CD4-positive, CD25-positive, alpha-beta regulatory T cell (primary cell): ENCODE results near the gene AXDND1. TPM values are rescaled to one million over a fixed set of nuclear protein-coding genes. Genes with fewer than 3 reads are reported as not detected.

Experiments used
- ATAC-seq, 2 donors: fragments of 150-1000 bp; cut with Tn5 transposase; one replicate each; pipeline ENCODE4 v1.10.0; 2021; ENCODE audit warnings: low read depth in 2 of 2, moderate number of reproducible peaks in 2 of 2, moderate library complexity in 1 of 2
- DNase-seq, 3 donors: peaks; one replicate each; pipeline versions ENCODE4 v3.0.0 to v3.0.0-alpha.2; 2012 to 2022; ENCODE audit warnings: mixed read lengths in 1 of 3
- H3K27ac ChIP-seq: one replicate; pipeline ENCODE4 v1.7.0; 2013; ENCODE audit warnings: mild to moderate bottlenecking, low read length; ENCODE audit not compliant: insufficient read depth, poor library complexity, severe bottlenecking
- H3K27me3 ChIP-seq: one replicate; pipeline ENCODE4 v1.7.0; 2013; ENCODE audit warnings: low read length; ENCODE audit not compliant: control insufficient read depth, insufficient read depth
- H3K36me3 ChIP-seq: one replicate; pipeline ENCODE4 v1.7.0; 2013; ENCODE audit warnings: mild to moderate bottlenecking, low read length, moderate library complexity; ENCODE audit not compliant: control insufficient read depth, insufficient read depth
- H3K4me1 ChIP-seq: 2 replicates; pipeline ENCODE4 v1.7.0; 2013; ENCODE audit warnings: mild to moderate bottlenecking, low read length; ENCODE audit not compliant: insufficient read depth, control insufficient read depth, poor library complexity, severe bottlenecking
- H3K4me3 ChIP-seq: one replicate; pipeline ENCODE4 v1.7.0; 2013; ENCODE audit warnings: low read depth, mild to moderate bottlenecking, low read length, moderate library complexity
- H3K9me3 ChIP-seq, 2 experiments: 1 replicate in 1 of 2; 2 replicates in 1 of 2; pipeline ENCODE4 v1.7.0; 2013; ENCODE audit warnings: low read length in 2 of 2, mild to moderate bottlenecking in 1 of 2, moderate library complexity in 1 of 2; ENCODE audit not compliant: control insufficient read depth in 2 of 2
- H3K27ac Mint-ChIP-seq, 3 donors: one replicate each; pipeline ENCODE4 v1.8.0; 2020 to 2022; ENCODE audit warnings: mild to moderate bottlenecking in 3 of 3, mixed read lengths in 3 of 3, moderate library complexity in 2 of 3
- H3K27me3 Mint-ChIP-seq: one replicate; pipeline ENCODE4 v1.8.0; 2022; ENCODE audit warnings: mild to moderate bottlenecking, mixed read lengths
- H3K36me3 Mint-ChIP-seq: one replicate; pipeline ENCODE4 v1.8.0; 2020; ENCODE audit warnings: mixed read lengths
- H3K4me1 Mint-ChIP-seq, 4 donors: one replicate each; pipeline ENCODE4 v1.8.0; 2020 to 2022; ENCODE audit warnings: mixed read lengths in 4 of 4, mild to moderate bottlenecking in 1 of 4
- H3K4me3 Mint-ChIP-seq, 4 donors: one replicate each; pipeline ENCODE4 v1.8.0; 2020 to 2022; ENCODE audit warnings: mild to moderate bottlenecking in 4 of 4, mixed read lengths in 4 of 4, moderate library complexity in 3 of 4
- H3K9me3 Mint-ChIP-seq, 7 donors: one replicate each; pipeline ENCODE4 v1.8.0; 2020 to 2022; ENCODE audit warnings: mixed read lengths in 7 of 7, mild to moderate bottlenecking in 3 of 7, moderate library complexity in 2 of 7
- polyA plus RNA-seq, 4 donors: library from polyadenylated mRNA; unstranded; fragments of 300-500 nt; fragmentation: Illumina TruSeq; gene quantifications; one replicate each; pipeline ENCODE4 v1.2.3, GENCODE V29; 2021
- total RNA-seq: library from RNA; stranded (reverse); gene quantifications from one replicate; pipeline ENCODE4 v1.2.3, GENCODE V29; 2022

Gene AXDND1, protein sequence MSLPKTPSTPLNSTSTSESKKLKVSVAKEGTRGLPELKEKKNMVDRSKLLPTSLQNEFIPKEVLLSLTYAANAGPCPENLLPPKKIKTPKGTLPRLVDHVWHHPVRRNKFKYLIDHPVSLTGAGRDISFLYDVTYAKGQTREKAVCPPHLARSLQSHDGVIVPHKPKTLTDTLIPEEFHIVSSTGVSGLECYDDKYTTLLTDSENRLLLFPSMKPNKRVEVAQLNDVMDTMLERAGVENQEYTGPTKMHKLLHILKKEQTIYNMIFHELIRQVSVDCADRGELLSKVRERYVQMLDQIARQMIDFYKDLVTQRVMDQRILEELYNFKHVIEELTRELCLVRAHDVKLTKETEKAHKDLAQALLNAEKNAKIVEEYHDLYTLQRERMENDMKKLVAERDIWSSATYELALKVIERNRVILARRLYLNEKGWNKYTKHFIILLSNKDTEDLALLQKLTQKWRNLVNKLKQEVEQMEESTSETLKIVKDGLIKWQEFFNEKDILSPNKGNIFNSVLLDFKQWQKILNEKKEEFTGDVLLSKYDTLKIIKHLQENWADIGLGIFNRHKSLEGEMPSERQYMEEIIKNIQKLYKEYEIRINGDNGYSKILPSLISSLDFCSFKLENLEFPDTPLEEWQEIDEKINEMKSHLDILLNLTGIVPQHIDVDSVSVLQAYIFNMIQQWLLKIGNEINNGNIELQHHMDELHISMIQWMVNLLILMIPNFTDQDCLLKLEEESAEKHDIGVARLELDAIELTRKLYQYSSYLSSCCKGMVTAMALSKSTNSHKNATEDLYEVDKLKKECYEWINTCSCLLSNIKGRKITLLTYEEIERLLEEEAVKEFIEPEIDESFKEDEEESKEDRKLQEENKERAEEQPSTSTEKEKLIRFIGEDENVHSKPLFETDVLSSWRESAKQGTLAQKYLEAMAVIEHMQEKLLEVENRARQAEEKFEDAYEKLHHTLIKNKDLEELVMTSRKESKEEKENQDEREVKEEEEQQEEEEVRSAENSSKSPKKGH
- not detected for total RNA-seq
- polyA plus RNA-seq, result not detected

DNA sequence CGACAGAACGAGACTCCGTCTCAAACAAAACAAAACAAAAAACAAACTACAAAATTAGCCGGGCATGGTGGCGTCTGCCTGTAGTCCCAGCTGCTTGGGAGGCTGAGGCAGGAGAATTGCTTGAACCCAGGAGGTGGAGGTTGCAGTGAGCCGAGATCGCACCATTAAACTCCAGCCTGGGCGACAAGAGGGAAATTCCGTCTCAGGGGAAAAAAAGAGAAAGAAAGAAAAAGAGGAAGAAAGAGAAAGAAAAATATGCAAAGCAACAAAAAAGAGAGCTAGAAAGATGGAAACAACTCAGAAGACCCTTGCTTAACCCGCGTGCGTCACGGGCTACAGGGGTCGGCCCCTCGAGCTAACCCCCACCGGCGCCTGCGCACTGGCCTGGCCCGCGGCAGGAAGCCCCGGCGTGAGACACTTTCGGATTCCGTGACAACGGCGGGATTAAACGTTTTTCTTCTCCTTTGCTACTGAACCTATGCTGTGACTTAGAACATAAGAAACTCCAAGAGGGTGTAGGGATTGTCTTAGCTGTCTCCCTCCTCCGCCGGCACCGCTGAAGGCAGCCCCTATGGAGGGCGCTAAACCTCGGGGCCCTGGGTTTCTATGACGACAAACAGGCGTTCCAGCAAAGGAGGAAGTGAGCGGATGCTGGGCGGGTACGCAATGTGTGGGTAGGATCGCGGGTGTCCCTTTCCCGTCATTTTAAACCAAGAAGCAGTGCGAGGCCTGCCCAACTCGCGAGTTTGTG, at the start of gene AXDND1:
Gene AXDND1 (plus strand): TSS at position 630 of the 751 bp plus-strand sequence. CDS start 539 bp downstream, outside the sequence.
- Histone ChIP-seq H3K9me3 (no peaks in the 10 kb centered on the region), H3K4me3 (peak within 1 kb of the TSS; percentile 88)

DNA sequence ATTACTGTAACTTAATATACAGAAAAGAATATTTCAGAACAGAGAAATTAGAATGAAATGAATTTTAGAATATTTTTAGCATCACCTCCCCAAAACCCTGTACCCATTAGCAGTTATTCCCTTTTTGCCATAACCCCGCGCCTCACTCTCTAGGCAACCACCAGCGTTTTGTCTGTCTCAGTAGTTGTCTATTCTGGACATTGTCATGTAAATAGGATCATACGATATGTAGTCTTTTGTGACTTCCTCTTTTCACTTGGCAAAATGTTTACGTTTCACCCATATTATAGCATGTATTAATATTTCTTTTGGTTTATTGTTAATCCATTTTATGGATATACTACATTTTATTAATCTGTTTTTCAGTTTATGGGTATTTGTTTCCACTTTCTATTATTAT, 47.3 kb upstream of the AXDND1 start:
- DNase-seq (no peak), ATAC-seq (no peak)
- Histone ChIP-seq H3K27ac (no peak overlapping the region), H3K36me3 (peaks cover 26% of the 10 kb centered on the region), H3K27me3 (no peaks in the 10 kb centered on the region), H3K9me3 (no peaks in the 10 kb centered on the region), H3K4me3 (no peak overlapping the region), H3K4me1 (peaks cover 2% of the 10 kb centered on the region)
- H3K9me3 Mint-ChIP-seq, result peaks cover 0 to 4% (median 0%) of the 10 kb centered on the region in 7 donors
- peaks cover 46% of the 10 kb centered on the region for H3K36me3 Mint-ChIP-seq
- peak overlapping the region in 1 of 4 donors; percentile 21 for H3K4me3 Mint-ChIP-seq
- peaks cover 40 to 69% (median 52%) of the 10 kb centered on the region in 4 donors for H3K4me1 Mint-ChIP-seq
- H3K27ac Mint-ChIP-seq, result peak overlapping the region in 2 of 3 donors; percentile 21 to 49
- no peaks in the 10 kb centered on the region for H3K27me3 Mint-ChIP-seq

More for the DNA sequence above, at the start of gene AXDND1:
- Histone ChIP-seq H3K27me3 (no peaks in the 10 kb centered on the region), H3K27ac (peak within 1 kb of the TSS; percentile 98), H3K36me3 (no peaks in the 10 kb centered on the region), H3K4me1 (peaks cover 8% of the 10 kb centered on the region)
- ATAC-seq, result peak; percentile 93
- Mint-ChIP-seq H3K4me1 (peaks cover 3 to 15% (median 9%) of the 10 kb centered on the region in 4 donors), H3K27ac (peak within 1 kb of the TSS; percentile 99 to 100 (median 99)), H3K9me3 (no peaks in the 10 kb centered on the region), H3K27me3 (peaks cover 30% of the 10 kb centered on the region), H3K4me3 (peak within 1 kb of the TSS; percentile 94 to 99 (median 95)), H3K36me3 (peaks cover 3% of the 10 kb centered on the region)
- DNase-seq, result peak; percentile 81 to 94 (median 93)

DNA sequence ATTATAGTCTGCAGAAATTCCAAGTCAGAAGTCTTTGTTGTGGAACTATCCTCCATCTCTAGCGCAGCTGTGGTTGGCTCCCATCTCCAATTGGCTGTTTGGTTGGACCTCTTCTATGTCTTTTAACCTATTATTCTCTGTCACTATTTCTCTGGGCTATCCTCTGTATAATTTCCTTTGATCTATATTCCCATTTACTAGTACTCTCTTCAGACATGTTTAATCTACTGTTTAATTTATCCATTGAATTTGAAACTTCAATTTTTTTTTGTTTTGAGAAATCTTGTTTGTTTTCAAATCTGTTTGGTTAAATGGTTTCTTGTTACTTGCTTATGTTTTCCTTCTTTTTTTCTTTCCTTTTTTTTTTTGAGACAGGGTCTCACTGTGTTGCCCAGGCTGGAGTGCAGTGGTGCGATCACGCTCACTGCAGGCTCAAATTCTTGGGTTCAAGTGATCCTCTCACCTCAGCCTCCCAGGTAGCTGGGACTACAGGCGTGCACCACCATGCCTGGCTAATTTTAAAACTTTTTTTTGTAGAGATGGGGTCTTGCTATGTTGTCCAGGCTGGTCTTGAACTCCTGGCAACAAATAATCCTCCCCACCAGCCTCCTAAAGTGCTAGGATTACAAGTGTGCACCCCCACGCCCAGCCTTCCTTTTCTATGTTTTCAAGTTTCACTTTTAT, 44.1 kb upstream of the AXDND1 start:
- peaks cover 37% of the 10 kb centered on the region for H3K36me3 ChIP-seq
- no peaks in the 10 kb centered on the region for H3K27me3 Mint-ChIP-seq

DNA sequence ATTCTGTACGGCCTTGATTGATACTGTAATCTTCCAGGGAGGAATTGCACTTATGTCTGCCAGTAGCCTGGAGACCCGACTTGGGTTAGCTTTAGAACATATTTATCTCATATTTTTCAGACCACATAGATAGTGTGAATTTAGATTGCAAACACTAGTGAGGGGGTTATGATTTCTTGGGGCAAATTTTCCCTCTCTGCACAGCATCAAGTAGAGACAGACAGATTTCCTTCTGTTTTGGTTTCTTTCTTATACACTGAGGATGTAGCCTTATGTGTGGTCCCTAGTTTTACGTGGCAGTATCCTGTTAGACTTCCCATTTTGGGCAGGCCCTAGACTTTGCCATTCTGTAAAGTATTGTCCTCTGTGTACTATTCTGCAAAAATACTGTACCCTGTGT, 43.2 kb upstream of the AXDND1 start:
- Mint-ChIP-seq H3K27me3 (no peaks in the 10 kb centered on the region), H3K4me1 (peaks cover 26 to 45% (median 39%) of the 10 kb centered on the region in 4 donors), H3K27ac (no peak overlapping the region), H3K4me3 (no peak overlapping the region), H3K9me3 (peaks cover 0 to 4% (median 0%) of the 10 kb centered on the region in 7 donors), H3K36me3 (peaks cover 45% of the 10 kb centered on the region)
- Histone ChIP-seq H3K9me3 (no peaks in the 10 kb centered on the region), H3K36me3 (peaks cover 43% of the 10 kb centered on the region), H3K27ac (no peak overlapping the region), H3K27me3 (no peaks in the 10 kb centered on the region), H3K4me3 (no peak overlapping the region), H3K4me1 (no peaks in the 10 kb centered on the region)
- ATAC-seq (no peak), DNase-seq (no peak)

More for the DNA sequence above, 44.1 kb upstream of the AXDND1 start:
- no peak overlapping the region for H3K27ac ChIP-seq
- Mint-ChIP-seq H3K9me3 (peaks cover 0 to 4% (median 0%) of the 10 kb centered on the region in 7 donors), H3K4me3 (peak overlapping the region in 1 of 4 donors; percentile 6), H3K36me3 (peaks cover 45% of the 10 kb centered on the region), H3K4me1 (peaks cover 30 to 53% (median 40%) of the 10 kb centered on the region in 4 donors), H3K27ac (peak overlapping the region in 1 of 3 donors; percentile 10)
- ATAC-seq (no peak), DNase-seq (no peak)
- no peaks in the 10 kb centered on the region for H3K27me3 ChIP-seq
- H3K4me1 ChIP-seq, result peaks cover 2% of the 10 kb centered on the region
- H3K4me3 ChIP-seq, result no peak overlapping the region
- no peaks in the 10 kb centered on the region for H3K9me3 ChIP-seq

DNA sequence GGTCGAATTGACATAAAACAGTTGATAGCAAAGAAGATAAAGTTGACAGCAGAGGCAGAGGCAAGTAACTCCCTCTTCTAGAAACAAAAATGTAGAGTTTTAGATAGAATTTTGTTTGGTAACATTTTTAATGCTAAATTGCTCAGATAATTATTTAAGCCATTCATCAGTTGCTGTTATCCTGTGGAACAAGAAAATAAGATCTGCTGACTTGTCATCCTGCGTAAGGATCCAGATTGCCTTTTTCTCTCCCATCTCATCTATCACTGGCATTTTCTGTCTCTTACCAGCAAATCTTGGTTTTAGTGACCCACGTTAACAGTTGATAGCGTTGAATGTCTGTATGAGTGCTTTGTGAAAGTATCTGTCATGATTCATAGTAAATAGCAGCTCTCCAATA, 42.3 kb upstream of the AXDND1 start:
- H3K27me3 Mint-ChIP-seq, result no peaks in the 10 kb centered on the region
- H3K27ac Mint-ChIP-seq, result peak overlapping the region in 1 of 3 donors; percentile 36
- Histone ChIP-seq H3K27me3 (no peaks in the 10 kb centered on the region), H3K4me1 (no peaks in the 10 kb centered on the region), H3K4me3 (no peak overlapping the region), H3K9me3 (no peaks in the 10 kb centered on the region), H3K36me3 (peaks cover 43% of the 10 kb centered on the region), H3K27ac (no peak overlapping the region)
- peaks cover 0 to 4% (median 0%) of the 10 kb centered on the region in 7 donors for H3K9me3 Mint-ChIP-seq
- peaks cover 22 to 36% (median 33%) of the 10 kb centered on the region in 4 donors for H3K4me1 Mint-ChIP-seq
- peaks cover 44% of the 10 kb centered on the region for H3K36me3 Mint-ChIP-seq
- ATAC-seq, result no peak
- no peak for DNase-seq
- H3K4me3 Mint-ChIP-seq, result no peak overlapping the region

DNA sequence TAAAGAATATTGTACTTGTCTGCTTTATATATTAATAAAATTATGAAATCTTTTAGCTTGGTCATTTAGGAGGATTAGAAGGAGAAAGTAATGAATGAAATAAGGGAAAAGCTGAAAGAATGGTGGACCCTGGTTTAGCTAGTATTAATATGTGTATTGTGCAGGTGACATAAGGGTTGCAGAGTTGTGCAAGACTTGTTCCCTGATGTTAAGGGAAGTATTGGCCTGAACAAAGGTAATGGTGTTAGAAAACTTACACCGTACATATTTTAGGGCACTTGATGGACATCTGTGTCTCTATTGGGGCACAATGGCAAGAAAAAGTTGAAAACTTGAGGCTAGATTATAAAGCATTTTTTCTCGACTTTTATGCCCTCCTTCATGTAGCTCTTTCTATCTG, 39.9 kb upstream of the AXDND1 start:
- no peak overlapping the region for H3K4me3 ChIP-seq
- no peaks in the 10 kb centered on the region for H3K9me3 ChIP-seq
- DNase-seq, result no peak
- no peaks in the 10 kb centered on the region for H3K4me1 ChIP-seq
- ATAC-seq, result no peak
- Mint-ChIP-seq H3K4me3 (no peak overlapping the region), H3K4me1 (peaks cover 15 to 35% (median 25%) of the 10 kb centered on the region in 4 donors), H3K9me3 (peaks cover 0 to 4% (median 1%) of the 10 kb centered on the region in 7 donors), H3K27ac (no peak overlapping the region), H3K36me3 (peaks cover 45% of the 10 kb centered on the region), H3K27me3 (no peaks in the 10 kb centered on the region)
- no peaks in the 10 kb centered on the region for H3K27me3 ChIP-seq
- peaks cover 43% of the 10 kb centered on the region for H3K36me3 ChIP-seq
- H3K27ac ChIP-seq, result no peak overlapping the region
